Measurements from ENCODE around the gene SIGLEC12. TPM values are rescaled to one million over a fixed set of nuclear protein-coding genes. Genes with fewer than 3 reads are reported as not detected.

The SIGLEC12 gene
- total and polyA plus RNA-seq, 9 of the 15 experiments (the other 6 are each of a cell fraction or from before 2014, with no cell fraction given), result 0.08 to 1.3 (median 0.54) TPM

- TF ChIP-seq CHD4 (IDR thresholded peaks at IDR 0.05; ENCODE audit: insufficient read depth, insufficient replicate concordance, low read depth, low read length, poor library complexity, severe bottlenecking) (no peak), TEAD2 (tag; IDR thresholded peaks at IDR 0.05) (no peak), KAT8 (IDR thresholded peaks at IDR 0.05; ENCODE audit: low read depth) (no peak), RB1 (IDR thresholded peaks at IDR 0.05; ENCODE audit: low read depth) (peak; percentile 61), KAT7 (CRISPR knock-in tag; IDR thresholded peaks at IDR 0.05; ENCODE audit: borderline replicate concordance) (no peak), HMGXB4 (CRISPR knock-in tag; IDR thresholded peaks at IDR 0.05) (no peak), PRDM10 (IDR thresholded peaks at IDR 0.05; ENCODE audit: partially characterized antibody) (peak; percentile 17), TBL1XR1 (IDR thresholded peaks at IDR 0.05; ENCODE audit: low read length in 2 of 2) (peak in 1 of 2 experiments; percentile 58; a peak in 2 of 4 replicates), FOXJ2 (tag; IDR thresholded peaks at IDR 0.05) (0 out of 2 replicates have a peak, but pooled peaks have one; percentile 46)
Measured at GRCh38 chr19:51473009-51473707, 28.4 kb downstream of the SIGLEC12 start (continued).

Data from K562 (cell line).